ENCODE measurements around the gene BTLA. TPM values are rescaled to one million over a fixed set of nuclear protein-coding genes. Genes with fewer than 3 reads are reported as not detected.

BTLA gene
- total and polyA plus RNA-seq, 2 of the 13 experiments (the other 11 are each of a cell fraction or from before 2014, with no cell fraction given): not detected

GRCh38 chr3:112508860-112509259 is 9.6 kb upstream of the BTLA start (continued):
- no peak for TF ChIP-seq RERE (CRISPR knock-in tag; IDR thresholded peaks at IDR 0.05; ENCODE audit: low read depth)
- TF ChIP-seq RORA (CRISPR knock-in tag; IDR thresholded peaks at IDR 0.05): no peak
- TF ChIP-seq ZNF674 (CRISPR knock-in tag; IDR thresholded peaks at IDR 0.05; ENCODE audit: low read depth): no peak
- TF ChIP-seq HNF4A (CRISPR knock-in tag; IDR thresholded peaks at IDR 0.05): no peak
- no peak for TF ChIP-seq MAFG (CRISPR knock-in tag; IDR thresholded peaks at IDR 0.05)
- TF ChIP-seq ATF5 (CRISPR knock-in tag; IDR thresholded peaks at IDR 0.05; ENCODE audit: low read depth): no peak
- TF ChIP-seq ZNF274 (CRISPR knock-in tag; IDR thresholded peaks at IDR 0.05): no peak
- TF ChIP-seq ADNP (CRISPR knock-in tag; IDR thresholded peaks at IDR 0.05): no peak

- Histone ChIP-seq H3K9ac (ENCODE audit: insufficient read depth, low read depth, low read length) (no peak overlapping the region), H3K79me2 (ENCODE audit: insufficient read depth, low read length) (no peaks in the 10 kb centered on the region), H3K36me3 (replicated peaks in 1 of 2; ENCODE audit: control insufficient read depth in 1 of 2, insufficient read depth in 2 of 2, low read length in 2 of 2) (no peaks in the 10 kb centered on the region), H3K4me1 (ENCODE audit: insufficient read depth, low read length) (no peaks in the 10 kb centered on the region), H3K27ac (ENCODE audit: extremely low read length, insufficient read depth, low read length) (no peak overlapping the region), H2AFZ (ENCODE audit: low read length) (no peak overlapping the region), H3K9me3 (ENCODE audit: low read length) (no peaks in the 10 kb centered on the region; the same call in 1 of the 2 replicates), H3K4me2 (ENCODE audit: low read depth, low read length) (no peak overlapping the region), H3K27me3 (ENCODE audit: control insufficient read depth in 1 of 2, insufficient read depth in 2 of 2, low read length in 2 of 2) (no peaks in the 10 kb centered on the region), H3K4me3 (replicated peaks in 1 of 3; ENCODE audit: insufficient read depth in 1 of 3, low read depth in 2 of 3, low read length in 3 of 3) (no peak overlapping the region), H4K20me1 (ENCODE audit: insufficient read depth, low read length) (no peaks in the 10 kb centered on the region)
- ChIA-PET POLR2A (no interaction called here), CTCF (ENCODE audit: low intra/inter-chr PET ratio, low total read pairs) (no interaction called here)
- intact Hi-C loops (cut with micrococcal nuclease; ENCODE audit: unreplicated experiment) (no loop called here), in situ Hi-C loops (cut with HindIII; ENCODE audit: extremely low pct_ligation_motif_present, low pct_unique_long_range_greater_than_20kb) (no loop called here)
- 11% methylated on average over 2 of the region's 2 CpGs for WGBS (ENCODE audit: low lambda C conversion rate)
- FAIRE-seq (no peak), DNase-seq (ENCODE audit: low spot score) (no peak), ATAC-seq (no peak)
- BruUV-seq (replicated peaks): no TSS peak
- TF ChIP-seq ZFY (CRISPR knock-in tag; IDR thresholded peaks at IDR 0.05): no peak
- no peak for TF ChIP-seq ZNF749 (CRISPR knock-in tag; IDR thresholded peaks at IDR 0.05; ENCODE audit: borderline replicate concordance)
- no peak for TF ChIP-seq CEBPZ (IDR thresholded peaks at IDR 0.05; ENCODE audit: low read length)
Measured at GRCh38 chr3:112508261-112508660, 9.0 kb upstream of the BTLA start.

All from HepG2 (cell line).